Astrocyte (in vitro differentiated cells and primary cell): ENCODE data around the gene ADAM19. TPM values are rescaled to one million over a fixed set of nuclear protein-coding genes. Genes with fewer than 3 reads are reported as not detected.
A peak's percentile ranks its signal among the peaks of the same experiment; 100 is the strongest.

ENCODE experiments used
- DNase-seq: peaks from one replicate; pipeline ENCODE4 v3.0.0-alpha.2; 2010; ENCODE audit warnings: low read depth
- FAIRE-seq: peaks from 2 replicates; lab custom pipeline; 2011; peaks lifted over from hg19 to GRCh38; lab: Jason Lieb, UNC
- H2AFZ ChIP-seq: 2 replicates; pipeline ENCODE4 v1.6.0; 2012; ENCODE audit warnings: low read depth, low read length, inconsistent platforms
- H3K27ac ChIP-seq: 2 replicates; pipeline ENCODE4 v1.5.1; 2011; ENCODE audit warnings: low read depth, low read length, inconsistent platforms
- H3K27me3 ChIP-seq: 2 replicates; pipeline ENCODE4 v1.6.0; 2011; ENCODE audit warnings: low read length, inconsistent platforms; ENCODE audit not compliant: insufficient read depth
- H3K36me3 ChIP-seq: 2 replicates; pipeline ENCODE4 v1.5.1; 2011; ENCODE audit warnings: low read length, inconsistent platforms; ENCODE audit not compliant: insufficient read depth
- H3K4me1 ChIP-seq: 2 replicates; pipeline ENCODE4 v1.5.1; 2011; ENCODE audit warnings: low read length, inconsistent platforms; ENCODE audit not compliant: insufficient read depth
- H3K4me2 ChIP-seq: 2 replicates; pipeline ENCODE4 v1.6.0; 2012; ENCODE audit warnings: low read length, inconsistent platforms
- H3K4me3 ChIP-seq: 2 replicates; pipeline ENCODE4 v1.5.1; 2011; ENCODE audit warnings: low read depth, mild to moderate bottlenecking, low read length, inconsistent platforms; ENCODE audit not compliant: insufficient read depth
- H3K79me2 ChIP-seq: 2 replicates; pipeline ENCODE4 v1.6.0; 2012; ENCODE audit warnings: mild to moderate bottlenecking, low read length, inconsistent platforms; ENCODE audit not compliant: insufficient read depth
- H3K9ac ChIP-seq: 2 replicates; pipeline ENCODE4 v1.6.0; 2012; ENCODE audit warnings: mild to moderate bottlenecking, low read length, inconsistent platforms
- H3K9me3 ChIP-seq: 2 replicates; pipeline ENCODE4 v1.5.1; 2012; ENCODE audit warnings: low read depth, mild to moderate bottlenecking, low read length, inconsistent platforms; ENCODE audit not compliant: insufficient read depth
- H4K20me1 ChIP-seq: 2 replicates; pipeline ENCODE4 v1.6.0; 2012; ENCODE audit warnings: low read length, inconsistent platforms; ENCODE audit not compliant: insufficient read depth
- H3K27ac Mint-ChIP-seq: one replicate; pipeline ENCODE4 v1.8.0; 2021; ENCODE audit warnings: mild to moderate bottlenecking, mixed read lengths; ENCODE audit not compliant: unreplicated experiment
- H3K27me3 Mint-ChIP-seq: one replicate; pipeline ENCODE4 v1.8.0; 2021; ENCODE audit warnings: low read depth, mixed read lengths; ENCODE audit not compliant: unreplicated experiment
- H3K36me3 Mint-ChIP-seq: one replicate; pipeline ENCODE4 v1.8.0; 2021; ENCODE audit warnings: low read depth, mixed read lengths; ENCODE audit not compliant: unreplicated experiment
- H3K4me1 Mint-ChIP-seq: one replicate; pipeline ENCODE4 v1.8.0; 2021; ENCODE audit warnings: low read depth, mixed read lengths; ENCODE audit not compliant: unreplicated experiment
- H3K4me3 Mint-ChIP-seq: one replicate; pipeline ENCODE4 v1.8.0; 2021; ENCODE audit warnings: mild to moderate bottlenecking, moderate library complexity, mixed read lengths; ENCODE audit not compliant: unreplicated experiment
- H3K9me3 Mint-ChIP-seq: one replicate; pipeline ENCODE4 v1.8.0; 2021; ENCODE audit warnings: mild to moderate bottlenecking, mixed read lengths; ENCODE audit not compliant: unreplicated experiment
- EZH2 ChIP-seq: IDR thresholded peaks from 2 replicates; pipeline ENCODE4 v1.6.1; 2012; ENCODE audit warnings: mild to moderate bottlenecking, low read length, inconsistent platforms; ENCODE audit not compliant: insufficient read depth
- total RNA-seq: library from RNA; stranded (reverse); gene quantifications from 2 replicates; pipeline ENCODE4 v1.2.1, GENCODE V29; 2021
- TF ChIP-seq, protein P1 (sequence below): IDR thresholded peaks from 2 replicates; pipeline ENCODE4 v1.5.1; 2011; ENCODE audit warnings: low read depth, mild to moderate bottlenecking, inconsistent platforms, low read length, moderate library complexity; ENCODE audit not compliant: insufficient read depth

ADAM19 gene
- total RNA-seq, 1 donor from 2014 or later = 316 TPM

- Mint-ChIP-seq H3K27ac (no peak overlapping the region), H3K4me3 (no peak overlapping the region), H3K36me3 (no peaks in the 10 kb centered on the region), H3K4me1 (no peaks in the 10 kb centered on the region), H3K9me3 (peaks cover 3% of the 10 kb centered on the region), H3K27me3 (no peaks in the 10 kb centered on the region)
- no peaks in the 10 kb centered on the region for H3K9me3 ChIP-seq
- no peaks in the 10 kb centered on the region for H3K36me3 ChIP-seq
- H3K4me2 ChIP-seq = peak overlapping the region; percentile 28
- H3K79me2 ChIP-seq = no peaks in the 10 kb centered on the region
- H3K4me3 ChIP-seq = no peak overlapping the region
- H3K9ac ChIP-seq = no peak overlapping the region
- no peak overlapping the region for H2AFZ ChIP-seq
- TF ChIP-seq, protein P1, sequence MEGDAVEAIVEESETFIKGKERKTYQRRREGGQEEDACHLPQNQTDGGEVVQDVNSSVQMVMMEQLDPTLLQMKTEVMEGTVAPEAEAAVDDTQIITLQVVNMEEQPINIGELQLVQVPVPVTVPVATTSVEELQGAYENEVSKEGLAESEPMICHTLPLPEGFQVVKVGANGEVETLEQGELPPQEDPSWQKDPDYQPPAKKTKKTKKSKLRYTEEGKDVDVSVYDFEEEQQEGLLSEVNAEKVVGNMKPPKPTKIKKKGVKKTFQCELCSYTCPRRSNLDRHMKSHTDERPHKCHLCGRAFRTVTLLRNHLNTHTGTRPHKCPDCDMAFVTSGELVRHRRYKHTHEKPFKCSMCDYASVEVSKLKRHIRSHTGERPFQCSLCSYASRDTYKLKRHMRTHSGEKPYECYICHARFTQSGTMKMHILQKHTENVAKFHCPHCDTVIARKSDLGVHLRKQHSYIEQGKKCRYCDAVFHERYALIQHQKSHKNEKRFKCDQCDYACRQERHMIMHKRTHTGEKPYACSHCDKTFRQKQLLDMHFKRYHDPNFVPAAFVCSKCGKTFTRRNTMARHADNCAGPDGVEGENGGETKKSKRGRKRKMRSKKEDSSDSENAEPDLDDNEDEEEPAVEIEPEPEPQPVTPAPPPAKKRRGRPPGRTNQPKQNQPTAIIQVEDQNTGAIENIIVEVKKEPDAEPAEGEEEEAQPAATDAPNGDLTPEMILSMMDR = no peak
- no peak for TF ChIP-seq EZH2
- DNase-seq (no peak), FAIRE-seq (peak; percentile 43)
- no peaks in the 10 kb centered on the region for H4K20me1 ChIP-seq
- H3K27me3 ChIP-seq = no peaks in the 10 kb centered on the region
- H3K27ac ChIP-seq = no peak overlapping the region
- peaks cover 8% of the 10 kb centered on the region for H3K4me1 ChIP-seq
Observed at GRCh38 chr5:157593052-157593757, 17.6 kb upstream of the ADAM19 start.

DNA sequence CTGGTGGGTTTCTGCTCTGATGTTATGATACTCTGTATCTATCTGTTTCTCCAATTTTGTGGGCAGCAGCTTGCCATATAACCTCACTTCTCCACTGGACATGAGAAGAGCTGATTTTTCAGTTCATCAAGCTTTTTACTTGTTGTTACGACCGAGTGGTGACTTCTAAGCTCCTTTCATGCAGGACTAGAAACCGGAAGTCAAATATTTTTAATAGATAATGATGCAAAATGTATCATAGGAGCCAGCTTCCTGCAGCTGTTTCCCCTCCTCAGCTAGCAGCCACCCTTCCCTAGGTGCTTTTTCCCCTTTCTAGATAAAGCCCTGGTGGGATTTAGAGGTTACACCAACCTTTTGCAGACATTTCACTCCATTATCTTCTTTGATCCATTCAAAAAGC, 17.0 kb upstream of the ADAM19 start:
- FAIRE-seq (no peak), DNase-seq (no peak)
- Histone ChIP-seq H3K36me3 (no peaks in the 10 kb centered on the region), H3K79me2 (no peaks in the 10 kb centered on the region), H3K4me3 (no peak overlapping the region), H3K9ac (no peak overlapping the region), H3K4me2 (peak overlapping the region; percentile 28), H2AFZ (no peak overlapping the region), H3K27ac (no peak overlapping the region), H4K20me1 (no peaks in the 10 kb centered on the region), H3K4me1 (peaks cover 8% of the 10 kb centered on the region), H3K27me3 (no peaks in the 10 kb centered on the region), H3K9me3 (no peaks in the 10 kb centered on the region)
- TF ChIP-seq, protein P1 = no peak
- TF ChIP-seq EZH2 = no peak
- H3K4me1 Mint-ChIP-seq = no peaks in the 10 kb centered on the region
- no peaks in the 10 kb centered on the region for H3K27me3 Mint-ChIP-seq
- no peak overlapping the region for H3K27ac Mint-ChIP-seq
- peaks cover 3% of the 10 kb centered on the region for H3K9me3 Mint-ChIP-seq
- no peaks in the 10 kb centered on the region for H3K36me3 Mint-ChIP-seq
- no peak overlapping the region for H3K4me3 Mint-ChIP-seq

GRCh38 chr5:157590478-157590877, 14.9 kb upstream of the ADAM19 start:
- TF ChIP-seq, protein P1 = no peak
- no peak for TF ChIP-seq EZH2
- no peaks in the 10 kb centered on the region for H3K36me3 Mint-ChIP-seq
- no peaks in the 10 kb centered on the region for H3K27me3 ChIP-seq

More at GRCh38 chr5:157590478-157590877, 14.9 kb upstream of the ADAM19 start:
- H3K79me2 ChIP-seq = no peaks in the 10 kb centered on the region
- Mint-ChIP-seq H3K27me3 (no peaks in the 10 kb centered on the region), H3K4me1 (no peaks in the 10 kb centered on the region), H3K9me3 (no peaks in the 10 kb centered on the region), H3K27ac (no peak overlapping the region), H3K4me3 (no peak overlapping the region)
- H3K4me3 ChIP-seq = no peak overlapping the region
- peaks cover 8% of the 10 kb centered on the region for H3K4me1 ChIP-seq
- peak overlapping the region; percentile 19 for H3K4me2 ChIP-seq
- FAIRE-seq = no peak
- DNase-seq = no peak
- H3K27ac ChIP-seq = no peak overlapping the region
- no peaks in the 10 kb centered on the region for H3K9me3 ChIP-seq
- H3K36me3 ChIP-seq = no peaks in the 10 kb centered on the region
- H4K20me1 ChIP-seq = no peaks in the 10 kb centered on the region
- H2AFZ ChIP-seq = no peak overlapping the region
- no peak overlapping the region for H3K9ac ChIP-seq
